ENCODE measurements around the gene DOCK1.

The DOCK1 gene

DNA sequence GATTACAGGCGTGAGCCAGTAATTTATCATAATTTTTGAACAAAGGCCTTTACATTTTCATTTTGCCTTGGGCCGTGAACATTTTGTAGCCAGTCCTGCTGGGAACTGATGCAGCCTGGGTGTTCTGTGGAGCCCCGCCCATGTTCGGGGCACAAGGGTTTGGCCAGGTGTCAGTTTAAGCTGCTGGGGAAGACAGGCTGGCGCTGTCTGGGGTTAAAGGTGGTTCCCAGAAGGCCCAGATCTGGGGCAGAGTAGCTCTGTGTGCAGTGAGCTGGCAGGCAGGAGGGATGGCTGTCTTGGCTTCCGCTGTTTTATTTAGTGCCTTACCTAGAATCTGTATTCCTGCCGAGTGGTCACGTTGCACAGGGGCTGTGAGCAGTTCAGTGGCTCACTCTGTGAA, 50.2 kb downstream of the DOCK1 start:
- no peak for DNase-seq (ENCODE audit: low spot score)

DNA sequence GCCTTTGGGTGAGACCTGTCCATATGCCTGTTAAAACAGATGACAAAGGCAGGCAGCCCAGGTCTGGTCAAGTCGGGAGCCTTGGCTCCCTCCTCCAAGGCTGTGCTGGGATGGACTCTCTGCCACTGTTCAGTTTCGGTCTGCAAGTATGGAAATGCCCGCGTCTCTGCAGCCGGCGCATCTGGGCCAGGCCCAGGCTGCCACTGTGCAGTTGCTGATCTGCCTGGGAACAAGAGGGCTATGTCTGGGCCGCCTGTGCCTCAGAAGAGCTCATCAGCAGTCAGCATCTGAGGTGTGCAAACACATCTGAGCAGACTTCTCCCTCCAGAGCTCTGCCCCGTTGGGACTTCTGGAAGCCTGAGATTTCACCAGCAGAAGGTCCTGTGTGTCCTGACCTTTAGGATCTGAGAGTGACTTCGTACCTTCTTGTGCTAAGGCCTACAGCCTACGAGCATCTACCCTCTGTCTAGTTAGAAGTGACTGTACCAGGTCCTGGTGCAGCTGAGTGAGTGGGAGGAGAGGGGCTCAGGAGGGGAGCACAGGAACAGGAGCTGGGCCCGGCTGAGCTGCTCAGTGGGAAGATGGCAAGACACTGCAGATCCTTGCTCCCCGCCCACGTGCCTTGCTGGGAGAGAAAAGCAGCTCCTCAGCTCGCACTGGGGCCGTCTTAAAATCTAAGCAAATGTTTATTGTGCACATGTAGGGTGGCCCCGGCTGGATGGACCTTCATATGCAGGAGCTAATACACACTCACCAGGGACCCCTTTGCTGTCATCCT, 50.9 kb downstream of the DOCK1 start:
- no peak for DNase-seq (ENCODE audit: low spot score)

DNA sequence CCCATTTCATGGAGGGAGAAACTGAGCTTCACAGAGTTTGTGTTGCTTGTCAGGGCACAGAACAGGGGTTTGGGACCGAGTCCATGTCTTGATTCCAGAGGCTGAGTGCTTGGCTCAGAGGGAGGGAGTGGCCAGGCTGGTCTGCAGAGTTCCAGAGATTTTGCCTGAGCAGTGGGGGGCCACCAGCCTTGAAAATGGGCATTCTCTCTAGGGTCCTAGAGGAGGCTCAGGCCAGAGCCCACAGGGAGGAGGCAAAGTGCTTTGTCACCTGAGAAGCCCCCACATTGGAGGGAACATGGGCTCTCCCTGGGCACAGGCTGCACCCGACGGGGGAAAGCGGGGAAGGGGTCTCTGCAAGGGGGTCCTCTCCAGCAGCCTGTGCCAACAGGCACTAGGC, 51.5 kb downstream of the DOCK1 start:
- DNase-seq (ENCODE audit: low spot score) = no peak

DNA sequence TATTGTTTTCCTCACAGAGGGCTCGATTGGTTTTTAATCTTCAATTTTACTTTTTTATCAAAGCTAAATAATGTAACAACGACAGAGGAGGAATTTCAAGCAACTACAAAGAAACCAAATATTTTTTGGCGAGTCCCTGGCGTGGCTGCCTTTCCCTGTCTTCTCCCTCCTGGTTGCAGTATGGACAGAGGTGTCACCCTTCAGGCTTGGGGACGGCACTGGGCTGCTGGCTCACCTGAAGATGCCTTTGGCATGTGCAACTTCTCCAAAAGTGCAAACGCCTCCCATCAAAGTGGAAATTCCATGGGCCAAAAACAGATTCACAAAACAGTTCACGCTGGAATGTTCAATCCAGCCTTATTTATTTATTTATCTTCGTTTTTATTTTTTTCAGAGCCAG, 51.9 kb downstream of the DOCK1 start:
- no peak for DNase-seq (ENCODE audit: low spot score)

GRCh38 chr10:126959431-126959830, 54.2 kb downstream of the DOCK1 start:
- DNase-seq (ENCODE audit: low spot score) = no peak

DNA sequence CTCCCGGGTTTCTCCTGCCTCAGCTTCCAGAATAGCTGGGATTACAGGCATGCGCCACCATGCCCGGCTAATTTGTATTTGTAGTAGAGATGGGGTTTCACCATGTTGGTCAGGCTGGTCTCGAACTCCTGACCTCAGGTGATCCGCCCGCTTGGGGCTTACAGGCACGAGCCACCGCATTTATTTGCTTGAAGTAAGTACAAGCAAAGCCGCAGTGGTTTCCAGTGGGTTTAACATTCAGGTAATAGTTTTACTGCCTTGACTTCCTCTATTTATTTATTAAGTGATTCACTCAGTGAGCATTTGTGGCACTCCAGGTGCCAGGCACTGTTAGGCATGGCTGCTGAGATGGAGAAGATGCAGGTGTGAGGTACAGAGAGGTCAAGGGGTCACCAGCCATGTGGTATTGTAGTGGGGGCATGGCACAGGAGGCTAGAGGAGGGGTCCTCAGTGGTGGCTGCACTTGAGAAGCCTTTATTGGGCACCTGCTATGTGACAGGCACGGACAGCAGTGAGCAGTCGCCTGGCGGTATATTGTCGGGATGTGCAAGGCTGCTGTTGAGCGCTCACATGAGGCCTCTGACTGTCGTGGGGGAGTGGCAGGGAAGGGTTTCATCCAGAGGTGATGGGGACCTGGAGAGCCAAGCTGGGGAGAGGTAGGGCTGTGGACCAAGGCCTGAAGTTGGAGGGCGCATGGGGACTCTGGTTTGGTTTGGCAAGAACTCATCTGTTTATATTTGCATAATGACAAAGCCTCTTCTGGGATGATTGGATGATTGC, 54.9 kb downstream of the DOCK1 start:
- DNase-seq (ENCODE audit: low spot score) = no peak

DNA sequence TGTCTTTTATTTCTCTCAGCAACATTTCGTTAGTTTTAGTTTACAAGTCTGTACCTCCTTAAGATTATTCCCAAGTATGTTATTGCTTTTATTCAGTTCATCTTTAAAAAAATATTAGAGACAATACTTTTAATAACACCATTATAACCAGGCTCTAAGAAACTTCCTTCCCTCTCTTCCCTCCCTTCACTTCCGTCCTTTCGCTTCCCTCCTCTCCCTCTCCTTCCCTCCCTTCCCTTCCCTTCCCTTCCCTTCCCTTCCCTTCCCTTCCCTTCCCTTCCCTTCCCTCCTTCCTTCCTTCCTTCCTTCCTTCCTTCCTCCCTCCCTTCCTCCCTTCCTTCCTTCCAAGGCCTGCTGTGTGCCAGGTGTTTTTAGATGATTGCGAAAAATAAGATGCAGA, 58.1 kb downstream of the DOCK1 start:
- DNase-seq (ENCODE audit: low spot score) = no peak

GRCh38 chr10:126964190-126964589, 59.0 kb downstream of the DOCK1 start:
- no peak for DNase-seq (ENCODE audit: low spot score)

GRCh38 chr10:126966938-126967337, 61.7 kb downstream of the DOCK1 start:
- no peak for DNase-seq (ENCODE audit: low spot score)

DNA sequence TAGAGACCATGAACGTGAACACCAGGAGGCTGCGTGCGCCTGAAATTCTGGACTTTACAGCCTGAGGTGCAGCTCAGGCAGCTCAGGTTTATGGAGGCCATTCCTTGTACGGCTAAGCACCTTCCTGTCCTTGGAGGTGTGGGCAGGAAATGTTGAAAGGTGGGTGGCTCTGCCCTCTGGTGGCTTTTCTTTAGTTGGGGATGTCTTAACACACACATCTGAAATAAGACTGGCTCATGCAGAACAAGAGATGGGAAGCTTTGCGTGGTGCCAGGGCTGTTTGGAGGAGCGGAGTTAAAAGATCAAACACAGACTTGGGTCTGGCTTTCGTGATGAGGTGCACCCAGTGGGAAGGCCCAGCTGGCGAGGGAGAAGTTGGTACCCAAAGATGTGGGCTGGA, 64.1 kb downstream of the DOCK1 start:
- DNase-seq (ENCODE audit: low spot score) = peak; percentile 34

GRCh38 chr10:126972635-126973414, 67.6 kb downstream of the DOCK1 start:
- no peak for DNase-seq (ENCODE audit: low spot score)

- DNase-seq (ENCODE audit: low spot score) = no peak
Observed at GRCh38 chr10:126975221-126975620, 70.0 kb downstream of the DOCK1 start.

- no peak for DNase-seq (ENCODE audit: low spot score)
Observed at GRCh38 chr10:126977216-126977615, 72.0 kb downstream of the DOCK1 start.

GRCh38 chr10:126979311-126979710, 74.1 kb downstream of the DOCK1 start:
- DNase-seq (ENCODE audit: low spot score) = no peak

DNA sequence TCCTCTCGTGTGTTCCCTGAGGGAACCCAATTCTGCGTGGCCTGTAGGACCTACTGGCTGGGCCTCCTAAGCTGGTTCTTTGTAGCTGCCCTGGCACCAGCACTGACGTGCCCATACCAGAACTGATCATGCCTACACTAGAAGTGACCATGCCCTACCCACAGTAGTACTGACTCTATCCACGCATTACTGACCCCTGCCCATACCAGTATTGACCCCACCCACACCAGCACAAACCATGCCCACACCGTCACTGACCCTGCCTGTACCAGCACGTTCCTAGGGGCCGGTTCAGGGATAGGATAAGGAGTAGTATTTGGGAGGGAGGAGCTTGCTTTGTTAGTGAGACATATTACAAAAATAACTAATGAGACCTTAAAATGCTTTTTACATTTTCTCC, 88.0 kb downstream of the DOCK1 start:
- no peak for DNase-seq (ENCODE audit: low spot score)

DNA sequence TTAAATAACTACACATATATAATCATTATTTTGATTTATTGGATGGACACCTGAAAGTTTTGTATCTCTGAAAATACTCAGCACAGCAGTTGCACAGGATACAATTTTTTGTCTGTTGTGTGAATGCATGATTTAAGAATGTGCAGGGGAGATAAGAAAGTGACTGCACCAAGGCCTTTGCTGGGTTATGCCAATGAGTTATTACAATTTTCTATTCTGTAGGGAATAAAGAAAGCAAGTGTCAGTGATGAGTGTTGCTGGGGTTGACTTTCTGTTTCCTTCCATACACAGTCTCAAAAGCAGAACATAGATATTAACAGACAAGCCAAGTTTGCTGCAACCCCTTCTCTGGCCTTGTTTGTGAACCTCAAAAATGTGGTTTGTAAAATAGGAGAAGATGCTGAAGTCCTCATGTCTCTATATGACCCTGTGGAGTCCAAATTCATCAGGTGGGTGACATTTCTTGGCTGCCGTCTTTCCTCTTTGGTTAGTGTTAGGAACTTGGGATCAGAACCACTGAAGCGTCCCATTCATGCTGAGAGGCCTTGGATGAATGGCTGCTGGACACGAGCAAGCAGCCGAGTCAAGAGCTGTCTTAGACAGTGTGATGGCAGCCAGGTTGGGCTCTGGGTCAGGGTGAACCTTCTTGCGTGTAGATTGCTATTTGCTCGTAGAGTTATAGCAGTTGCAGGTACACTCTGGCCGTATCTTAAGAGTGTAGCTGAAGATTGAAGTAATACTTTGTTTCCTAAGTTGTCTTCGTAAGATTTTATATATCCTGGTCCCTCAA, 92.8 kb downstream of the DOCK1 start:
- DNase-seq (ENCODE audit: low spot score) = no peak

GRCh38 chr10:127000598-127000997, 95.4 kb downstream of the DOCK1 start:
- no peak for DNase-seq (ENCODE audit: low spot score)

GRCh38 chr10:127003032-127003685, 97.9 kb downstream of the DOCK1 start:
- no peak for DNase-seq (ENCODE audit: low spot score)

DNA sequence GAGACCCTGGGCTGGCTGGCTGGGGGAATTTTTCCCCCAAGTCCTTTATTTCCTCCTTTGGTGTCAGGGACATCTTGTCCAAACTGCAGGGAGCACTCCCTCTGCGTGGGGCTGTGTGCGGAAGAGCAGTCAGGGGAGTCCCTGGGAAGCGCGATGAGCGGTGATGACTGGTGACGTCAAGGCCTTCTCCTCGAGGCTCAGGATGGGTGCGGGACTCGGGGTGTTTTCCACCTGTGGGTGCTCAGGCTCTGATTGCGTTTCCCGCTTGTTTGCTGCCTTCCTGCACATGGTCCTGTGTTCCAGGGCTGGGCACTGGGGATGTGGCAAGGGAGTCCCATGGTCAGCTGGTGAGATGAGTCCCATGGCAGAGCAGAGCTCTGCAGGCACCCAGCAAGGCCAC, 101.2 kb downstream of the DOCK1 start:
- DNase-seq (ENCODE audit: low spot score) = no peak

GRCh38 chr10:127009366-127009765, 104.1 kb downstream of the DOCK1 start:
- DNase-seq (ENCODE audit: low spot score) = no peak

- DNase-seq (ENCODE audit: low spot score) = no peak
Observed at GRCh38 chr10:127011174-127011573, 105.9 kb downstream of the DOCK1 start.
